ENCODE measurements around the gene RFT1.

RFT1 gene

GRCh38 chr3:53130179-53131061, at the start of gene RFT1:
TSS of gene RFT1 (minus strand) at chr3:53130435. CDS start at chr3:53130400, 35 bp downstream.
- DNase-seq = peak; percentile 92

GRCh38 chr3:53179580-53179979, 49.3 kb upstream of the RFT1 start:
- no peak for DNase-seq

GRCh38 chr3:53178246-53178645, 48.0 kb upstream of the RFT1 start:
- no peak for DNase-seq

GRCh38 chr3:53175613-53176540, 45.6 kb upstream of the RFT1 start:
- no peak for DNase-seq

- DNase-seq = no peak
Measured at GRCh38 chr3:53174346-53175250, 44.4 kb upstream of the RFT1 start.

GRCh38 chr3:53173107-53173506, 42.9 kb upstream of the RFT1 start:
- DNase-seq = no peak

- no peak for DNase-seq
Measured at GRCh38 chr3:53171827-53172505, 41.7 kb upstream of the RFT1 start.

GRCh38 chr3:53171064-53171418, 40.8 kb upstream of the RFT1 start:
- DNase-seq = no peak

- DNase-seq = no peak
Measured at GRCh38 chr3:53170325-53171063, 40.3 kb upstream of the RFT1 start.

- no peak for DNase-seq
Measured at GRCh38 chr3:53169832-53170324, 39.6 kb upstream of the RFT1 start.

- DNase-seq = no peak
Measured at GRCh38 chr3:53169045-53169831, 39.0 kb upstream of the RFT1 start.

- no peak for DNase-seq
Measured at GRCh38 chr3:53168175-53168923, 38.1 kb upstream of the RFT1 start.

- DNase-seq = no peak
Measured at GRCh38 chr3:53167418-53168174, 37.4 kb upstream of the RFT1 start.

GRCh38 chr3:53166781-53167291, 36.6 kb upstream of the RFT1 start:
- DNase-seq = no peak

- DNase-seq = no peak
Measured at GRCh38 chr3:53166206-53166605, 36.0 kb upstream of the RFT1 start.

- no peak for DNase-seq
Measured at GRCh38 chr3:53164911-53165310, 34.7 kb upstream of the RFT1 start.

GRCh38 chr3:53163444-53164387, 33.5 kb upstream of the RFT1 start:
- DNase-seq = no peak

Data from kidney glomerular epithelial cell (primary cell).